GM19324 (cell line): ENCODE measurements around the gene RBBP8NL.

Experiments
- ATAC-seq: cut with Tn5 transposase; IDR thresholded peaks from one replicate; pipeline ENCODE4 v1.9.1; 2021; ENCODE audit warnings: mild to moderate bottlenecking, moderate library complexity; ENCODE audit not compliant: unreplicated experiment, low FRiP score

The RBBP8NL gene

DNA sequence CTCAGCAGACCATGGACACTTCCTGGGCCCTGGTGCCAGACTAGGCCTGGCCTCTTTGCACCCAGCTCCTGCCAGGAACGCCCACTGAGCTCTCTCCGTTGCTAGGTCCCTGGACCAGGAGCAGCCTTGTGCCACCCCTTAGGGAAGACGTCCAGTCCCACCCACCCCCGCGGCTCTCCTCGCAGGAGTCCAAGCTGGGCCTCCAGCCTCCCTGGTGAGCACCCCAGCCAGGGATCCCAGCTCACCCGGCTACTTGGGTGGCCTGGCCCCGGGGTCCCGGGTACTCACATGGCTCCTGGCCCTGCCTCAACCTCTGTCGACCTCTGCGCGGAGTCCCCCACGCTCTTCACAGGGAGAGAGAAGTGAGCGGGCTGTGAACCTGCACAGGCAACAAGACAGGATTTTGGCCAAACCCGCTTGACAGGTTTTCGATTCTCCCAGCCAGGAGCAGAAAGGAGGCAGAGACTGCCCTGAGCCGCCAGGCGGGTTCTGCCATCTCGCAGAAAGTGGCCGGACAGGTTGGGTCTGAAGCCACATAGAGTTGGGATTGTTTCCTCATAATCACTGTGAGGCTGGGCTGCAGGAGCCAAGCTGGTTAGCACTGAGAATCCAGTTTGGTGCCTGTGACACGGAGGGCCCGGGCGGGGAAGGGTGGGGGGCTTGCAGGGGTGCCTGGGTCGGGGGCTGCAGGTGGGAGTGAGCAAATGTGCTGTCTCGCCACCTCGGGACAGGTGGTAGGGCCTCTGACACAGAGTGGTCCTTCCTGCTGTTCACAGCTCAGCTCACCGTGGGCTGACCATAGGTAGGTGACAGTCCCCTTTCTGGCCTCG lies at the start of gene RBBP8NL:
RBBP8NL (minus strand) TSS at position 368 of the 830 bp plus-strand sequence. CDS start 7,892 bp downstream, outside the sequence.
- ATAC-seq, result no peak

- ATAC-seq, result no peak
These were observed 48.9 kb upstream of the RBBP8NL start for GRCh38 chr20:62476056-62476838.

GRCh38 chr20:62475772-62476055 lies 48.4 kb upstream of the RBBP8NL start, which contains the start of gene GATA5:
TSS of gene GATA5 (minus strand) at chr20:62475995. CDS start at chr20:62475521, 474 bp downstream.
- ATAC-seq, result no peak

DNA sequence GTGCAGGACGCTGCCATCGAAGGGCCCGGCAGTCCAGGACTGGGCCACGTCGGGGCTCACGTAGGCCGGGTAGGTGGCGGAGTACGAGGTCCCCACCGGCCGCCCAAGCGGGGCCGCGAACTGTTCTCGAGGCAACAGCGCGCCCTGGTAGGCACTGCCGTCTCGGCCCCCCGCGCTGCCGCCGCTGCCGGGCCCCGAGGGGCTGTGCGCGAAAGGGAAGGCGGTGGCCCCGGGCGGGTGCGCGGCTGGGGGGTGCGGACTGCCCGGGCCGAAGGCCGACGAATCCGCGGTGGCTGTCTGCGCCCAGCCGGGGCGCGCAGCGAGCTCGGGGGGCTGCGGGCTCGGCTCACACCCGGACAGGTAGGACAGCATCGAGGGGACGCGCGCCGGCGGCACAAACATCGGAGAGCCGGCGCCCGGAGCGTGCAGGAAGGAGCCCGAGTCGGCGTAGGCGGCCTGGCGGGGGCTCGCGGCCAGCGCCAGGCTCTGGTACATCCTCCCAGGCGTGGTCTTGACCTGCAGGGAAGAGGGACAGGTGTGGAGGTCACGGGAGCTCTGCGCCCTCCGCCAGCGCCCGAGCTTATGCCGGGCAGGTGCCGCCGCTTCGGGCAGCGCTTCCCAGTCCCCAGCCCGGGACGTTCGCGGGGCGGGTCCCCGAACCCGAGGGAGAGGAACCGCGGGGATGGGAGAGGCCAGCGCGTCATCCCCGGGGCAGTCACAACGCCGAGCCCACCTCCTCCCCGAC lies 47.9 kb upstream of the RBBP8NL start:
- ATAC-seq, result no peak

- no peak for ATAC-seq
These were observed 47.3 kb upstream of the RBBP8NL start for GRCh38 chr20:62474604-62475026.

DNA sequence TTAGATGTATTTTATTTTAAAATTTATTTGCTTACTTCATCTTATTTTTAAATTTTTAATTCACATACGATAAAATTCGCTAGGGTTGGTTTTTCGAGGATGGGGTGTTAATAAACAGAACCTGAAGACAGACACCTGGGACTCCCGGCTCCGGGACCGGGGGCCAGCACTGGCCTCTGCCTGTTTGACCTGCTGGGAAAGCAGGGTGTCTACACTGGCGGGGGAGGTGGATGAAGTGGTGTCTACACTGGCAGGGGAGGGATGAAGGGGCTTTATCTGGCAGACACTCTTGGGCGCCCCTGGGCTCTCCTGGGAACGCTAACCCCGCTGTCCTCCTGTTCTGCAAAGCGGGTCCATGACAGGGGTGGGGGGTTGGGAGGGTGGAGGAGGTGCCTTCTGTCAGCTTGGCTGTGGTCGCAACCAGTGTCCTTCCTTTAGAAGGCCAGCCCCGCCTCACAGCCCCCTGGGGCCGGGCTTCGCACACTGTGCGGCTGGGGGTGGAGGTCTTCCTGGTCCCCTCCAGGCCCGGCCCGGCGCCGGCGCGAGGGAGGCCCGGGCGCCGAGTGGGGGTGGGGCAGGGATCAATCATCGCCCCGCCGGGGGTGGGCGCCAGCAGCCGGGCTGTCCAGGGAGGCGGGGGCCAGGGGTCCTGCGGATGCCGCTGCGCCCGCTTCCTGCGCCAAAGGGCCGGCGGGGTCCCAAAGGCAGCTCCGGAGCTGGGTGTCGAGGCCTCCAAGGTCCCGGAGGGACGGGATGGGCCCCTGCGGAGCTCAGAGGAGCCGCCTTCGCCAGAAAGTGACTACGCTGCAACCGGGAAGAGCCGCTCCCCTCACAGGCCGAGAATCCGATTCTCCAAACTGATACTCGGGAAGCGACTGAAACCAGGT lies 46.6 kb upstream of the RBBP8NL start:
- no peak for ATAC-seq

- no peak for ATAC-seq
These were observed 45.7 kb upstream of the RBBP8NL start for GRCh38 chr20:62472941-62473585.

- no peak for ATAC-seq
These were observed 45.0 kb upstream of the RBBP8NL start for GRCh38 chr20:62472138-62472940.

GRCh38 chr20:62470459-62470858 lies 43.1 kb upstream of the RBBP8NL start:
- ATAC-seq, result no peak

DNA sequence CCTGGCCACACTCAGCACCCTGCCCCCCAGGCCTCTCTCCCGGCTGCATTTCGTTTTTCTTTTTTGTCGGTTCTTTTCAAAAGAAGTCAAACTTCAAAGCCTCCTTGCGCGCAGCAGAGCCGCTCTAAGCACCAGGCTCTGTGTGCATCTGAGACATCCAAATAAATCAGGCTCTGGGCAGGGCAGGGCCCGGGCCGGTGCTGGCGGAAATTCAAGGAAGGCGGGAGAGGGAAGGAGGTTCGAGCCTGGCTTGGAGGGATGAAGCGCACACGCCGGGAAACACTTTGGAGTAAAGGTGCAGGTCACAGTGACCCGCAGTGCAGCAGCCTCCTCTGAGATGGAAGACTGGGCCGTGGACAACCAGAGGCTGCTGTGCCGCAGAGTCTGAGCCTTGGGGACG lies 42.7 kb upstream of the RBBP8NL start:
- no peak for ATAC-seq

GRCh38 chr20:62469352-62469751 lies 42.0 kb upstream of the RBBP8NL start:
- no peak for ATAC-seq

GRCh38 chr20:62466806-62467537 lies 39.6 kb upstream of the RBBP8NL start:
- no peak for ATAC-seq

GRCh38 chr20:62466072-62466760 lies 38.9 kb upstream of the RBBP8NL start:
- ATAC-seq, result no peak

DNA sequence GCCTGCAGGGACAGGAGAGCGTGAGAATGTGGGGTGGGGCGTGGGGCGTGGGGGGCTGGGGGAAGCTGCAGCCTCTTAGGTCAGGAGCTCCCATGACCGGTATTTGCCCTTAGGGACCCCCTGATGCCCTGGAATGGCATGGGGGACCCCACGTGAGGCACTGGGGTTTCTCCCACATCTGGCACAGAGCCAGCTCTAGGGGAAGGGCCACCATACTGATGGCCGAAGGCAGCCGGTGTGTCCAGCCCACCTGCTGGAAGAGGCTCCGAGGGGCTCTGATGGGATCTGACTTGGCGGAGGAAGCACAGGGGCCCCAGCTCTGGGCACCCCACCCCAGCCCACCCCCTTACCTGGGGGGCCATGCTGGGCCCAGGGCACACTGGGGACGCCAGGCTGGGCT lies 37.7 kb upstream of the RBBP8NL start:
- no peak for ATAC-seq

DNA sequence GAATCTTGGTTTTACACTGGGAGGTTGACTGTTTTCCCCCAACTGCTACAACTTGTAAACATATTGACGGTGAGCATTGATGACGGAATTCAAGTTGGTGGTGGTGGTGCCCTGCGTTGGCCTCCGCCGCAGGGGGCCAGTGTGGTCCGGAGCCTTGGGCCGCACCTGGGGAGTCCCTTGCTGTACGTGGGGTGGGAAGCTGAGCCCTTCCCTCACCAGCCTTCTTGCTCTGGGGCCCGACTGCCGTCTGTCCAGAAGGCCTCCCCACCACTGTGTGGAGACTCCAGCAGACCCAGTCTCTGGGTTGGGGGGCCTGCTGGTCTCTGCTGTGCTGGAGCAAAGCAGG lies 37.1 kb upstream of the RBBP8NL start:
- no peak for ATAC-seq

DNA sequence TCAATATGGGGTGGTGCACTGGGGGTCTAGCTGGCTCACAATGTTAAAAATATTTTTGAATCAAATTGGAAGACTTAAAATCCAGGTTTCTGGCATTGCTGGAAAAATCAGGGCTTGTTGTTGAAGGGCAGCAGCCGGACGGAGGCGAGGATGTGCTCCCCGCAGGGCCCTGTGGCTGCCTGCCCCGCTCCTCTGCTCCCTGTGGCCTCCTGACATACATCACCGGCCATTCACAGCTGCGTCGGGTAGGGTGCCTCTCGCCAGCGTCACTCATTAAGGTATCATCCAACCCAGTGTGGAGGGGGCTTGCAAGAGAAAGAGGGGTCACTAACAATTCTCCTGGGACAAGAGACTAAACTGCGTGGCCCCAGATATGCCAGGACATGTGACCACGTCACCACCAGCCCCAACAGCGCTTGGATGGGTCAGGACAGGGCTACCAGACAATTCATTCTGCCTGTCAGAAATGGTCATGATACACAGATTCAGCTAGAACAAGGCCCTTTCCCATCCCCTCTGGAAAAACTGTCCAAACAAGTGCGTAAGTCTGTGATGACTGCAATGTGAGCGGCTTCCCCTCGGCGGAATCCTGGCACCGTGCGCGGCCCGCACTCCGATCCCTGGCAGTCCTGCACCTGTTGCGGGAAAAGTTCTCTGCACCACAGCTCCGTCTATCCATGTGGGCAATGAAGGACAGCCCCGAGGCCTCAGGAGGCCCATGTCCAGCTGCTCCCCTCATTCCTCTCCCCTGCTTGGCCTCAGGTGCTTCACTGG lies 36.5 kb upstream of the RBBP8NL start:
- no peak for ATAC-seq
